HG03066 (cell line): ENCODE results near the gene MISP3.

Experiments used
- ATAC-seq: cut with Tn5 transposase; IDR thresholded peaks from one replicate; pipeline ENCODE4 v1.9.1; 2021; ENCODE audit warnings: low read depth; ENCODE audit not compliant: unreplicated experiment

The MISP3 gene

DNA sequence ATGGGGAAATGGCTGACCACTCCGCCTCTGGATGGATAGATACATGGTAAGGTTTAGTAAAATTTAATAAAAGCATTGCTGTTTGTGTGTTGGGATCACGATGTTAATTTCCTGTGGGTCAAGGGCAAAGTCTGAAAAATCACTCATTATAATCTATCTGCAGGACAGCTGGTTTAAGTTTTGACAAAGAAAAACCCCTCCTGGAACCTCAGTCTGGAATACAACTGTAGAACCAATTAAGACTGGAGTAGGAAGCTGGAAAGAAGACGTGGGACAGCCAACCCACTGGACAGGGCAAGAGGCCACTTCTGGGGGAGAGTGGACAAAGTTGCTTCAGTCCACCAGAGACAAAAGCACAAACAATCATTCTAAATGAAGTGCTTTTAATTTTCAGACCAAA is 46.6 kb downstream of the MISP3 start:
- no peak for ATAC-seq

DNA sequence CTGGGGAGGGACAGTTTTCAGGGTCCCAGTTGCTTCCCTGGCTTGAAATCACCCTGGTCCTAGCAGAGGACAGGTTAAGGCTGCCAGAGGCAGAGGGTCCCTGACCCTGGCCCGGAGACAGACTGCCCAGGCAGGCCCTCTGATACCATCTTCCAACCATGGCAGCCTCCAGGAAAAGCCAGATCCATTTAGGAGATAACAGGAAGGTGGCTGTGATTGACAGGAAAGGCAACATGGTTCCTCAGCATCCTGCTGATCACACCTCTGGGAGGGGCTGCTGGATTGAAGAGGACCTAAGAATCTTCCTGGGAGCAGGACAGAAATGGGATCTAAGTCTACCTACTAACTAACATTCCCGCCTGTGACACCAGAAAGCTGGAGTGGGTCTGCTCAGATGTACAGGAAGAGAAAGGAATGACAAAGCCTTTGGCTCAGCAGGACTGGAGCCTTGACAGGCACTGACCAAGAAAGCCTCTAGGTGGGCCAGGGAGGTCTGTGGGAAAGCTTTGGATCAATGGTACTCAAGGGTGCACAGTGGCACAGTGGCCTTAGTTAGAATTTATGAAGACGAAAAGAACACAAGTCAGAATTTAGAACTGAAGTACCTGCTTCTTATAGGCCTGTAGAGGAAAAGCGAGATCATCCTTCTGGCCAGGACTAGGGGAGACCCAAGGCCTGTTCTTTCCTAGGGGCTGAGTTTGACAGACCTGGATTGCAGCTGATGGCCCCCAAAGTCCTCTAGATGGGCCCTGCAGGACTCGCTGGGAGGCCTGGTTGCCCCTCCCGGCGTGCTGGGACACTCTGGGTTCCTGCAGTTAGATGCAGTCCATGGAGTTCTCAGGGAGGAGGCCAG is 47.3 kb downstream of the MISP3 start:
- no peak for ATAC-seq

DNA sequence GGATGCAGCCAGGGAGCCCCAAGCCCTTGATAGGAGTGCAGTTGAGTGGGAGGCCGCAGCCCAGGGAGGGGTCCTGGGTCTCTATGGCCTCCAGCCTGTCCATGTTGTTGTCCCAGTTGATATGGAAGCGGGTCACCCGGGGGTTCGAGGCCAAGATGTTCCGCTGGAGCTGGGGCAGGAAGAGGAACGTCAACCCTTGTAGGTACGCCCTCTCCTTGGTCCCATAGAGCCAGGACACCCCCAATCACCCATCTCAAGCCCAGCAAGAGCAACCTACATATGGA is 47.9 kb downstream of the MISP3 start:
- no peak for ATAC-seq

DNA sequence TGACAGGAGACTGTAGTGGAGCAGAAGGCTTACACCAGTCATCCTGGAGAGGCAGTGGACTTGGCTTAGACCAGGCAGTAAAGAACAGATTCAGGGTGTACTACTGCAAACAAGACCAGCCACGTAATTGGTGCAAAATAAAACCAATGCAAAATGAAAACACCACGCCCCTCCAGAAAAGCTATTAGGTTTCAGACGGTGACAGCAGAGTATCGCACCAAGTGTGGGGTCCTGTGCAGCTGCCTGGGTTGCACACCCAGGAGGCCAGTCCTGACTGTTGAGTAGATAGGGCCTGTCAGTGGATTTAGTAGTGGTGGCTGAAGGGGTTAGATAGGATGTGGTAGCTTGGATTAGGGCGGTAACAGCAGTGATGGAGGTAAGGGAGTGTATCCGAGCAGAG is 50.3 kb downstream of the MISP3 start:
- ATAC-seq, result no peak
